Stomach smooth muscle (tissue), 2 donors: ENCODE results near the gene ZCCHC7.

Experiments
- H3K27ac ChIP-seq: one replicate; pipeline ENCODE4 v1.7.0; 2013; ENCODE audit warnings: mild to moderate bottlenecking, low read length, inconsistent platforms
- H3K27me3 ChIP-seq, 2 donors: one replicate each; pipeline ENCODE4 v1.7.0; 2013; ENCODE audit warnings: low read length in 2 of 2; ENCODE audit not compliant: insufficient read depth in 2 of 2, control insufficient read depth in 1 of 2
- H3K36me3 ChIP-seq, 2 donors: one replicate each; pipeline ENCODE4 v1.7.0; 2013; ENCODE audit warnings: low read length in 2 of 2; ENCODE audit not compliant: control insufficient read depth in 2 of 2, insufficient read depth in 2 of 2
- H3K4me1 ChIP-seq: one replicate; pipeline ENCODE4 v1.7.0; 2013; ENCODE audit warnings: low read length; ENCODE audit not compliant: control insufficient read depth, insufficient read depth
- H3K4me3 ChIP-seq, 2 donors: one replicate each; pipeline ENCODE4 v1.7.0; 2013; ENCODE audit warnings: low read length in 2 of 2
- H3K9ac ChIP-seq, 2 donors: one replicate each; pipeline ENCODE4 v1.7.0; 2013; ENCODE audit warnings: low read length in 2 of 2, mild to moderate bottlenecking in 1 of 2
- H3K9me3 ChIP-seq, 2 donors: one replicate each; pipeline ENCODE4 v1.7.0; 2013; ENCODE audit warnings: low read length in 2 of 2; ENCODE audit not compliant: control insufficient read depth in 2 of 2
- donor health status: healthy.
- donor health status: Pancreatic carcinoma.

ZCCHC7 gene

GRCh38 chr9:37253377-37253937, 133.1 kb downstream of the ZCCHC7 start:
- Histone ChIP-seq H3K9me3 (no peaks in the 10 kb centered on the region), H3K4me3 (no peak overlapping the region), H3K9ac (no peak overlapping the region), H3K36me3 (peaks cover 0 to 2% of the 10 kb centered on the region in 2 donors), H3K4me1 (no peaks in the 10 kb centered on the region), H3K27me3 (no peaks in the 10 kb centered on the region), H3K27ac (no peak overlapping the region)

- Histone ChIP-seq H3K4me1 (no peaks in the 10 kb centered on the region), H3K9ac (no peak overlapping the region), H3K27me3 (no peaks in the 10 kb centered on the region), H3K4me3 (no peak overlapping the region), H3K36me3 (no peaks in the 10 kb centered on the region), H3K9me3 (no peaks in the 10 kb centered on the region), H3K27ac (no peak overlapping the region)
These were observed 134.8 kb downstream of the ZCCHC7 start for GRCh38 chr9:37255187-37255586.

GRCh38 chr9:37255944-37256862, 135.8 kb downstream of the ZCCHC7 start:
- no peaks in the 10 kb centered on the region for H3K9me3 ChIP-seq
- no peak overlapping the region for H3K4me3 ChIP-seq
- H3K27me3 ChIP-seq, result no peaks in the 10 kb centered on the region
- no peaks in the 10 kb centered on the region for H3K36me3 ChIP-seq
- no peaks in the 10 kb centered on the region for H3K4me1 ChIP-seq
- H3K9ac ChIP-seq, result no peak overlapping the region
- H3K27ac ChIP-seq, result no peak overlapping the region

GRCh38 chr9:37259951-37260350, 139.6 kb downstream of the ZCCHC7 start:
- H3K4me1 ChIP-seq, result no peaks in the 10 kb centered on the region
- H3K4me3 ChIP-seq, result no peak overlapping the region
- no peaks in the 10 kb centered on the region for H3K36me3 ChIP-seq
- H3K27me3 ChIP-seq, result no peaks in the 10 kb centered on the region
- H3K9ac ChIP-seq, result no peak overlapping the region
- H3K27ac ChIP-seq, result no peak overlapping the region
- H3K9me3 ChIP-seq, result no peaks in the 10 kb centered on the region

GRCh38 chr9:37262410-37262809, 142.0 kb downstream of the ZCCHC7 start:
- Histone ChIP-seq H3K36me3 (no peaks in the 10 kb centered on the region), H3K9me3 (no peaks in the 10 kb centered on the region), H3K27me3 (no peaks in the 10 kb centered on the region), H3K9ac (no peak overlapping the region), H3K27ac (no peak overlapping the region), H3K4me1 (no peaks in the 10 kb centered on the region), H3K4me3 (no peak overlapping the region)

GRCh38 chr9:37264539-37264938, 144.2 kb downstream of the ZCCHC7 start:
- H3K4me1 ChIP-seq, result no peaks in the 10 kb centered on the region
- H3K27ac ChIP-seq, result no peak overlapping the region
- no peak overlapping the region for H3K9ac ChIP-seq
- H3K27me3 ChIP-seq, result no peaks in the 10 kb centered on the region
- H3K36me3 ChIP-seq, result no peaks in the 10 kb centered on the region
- no peak overlapping the region for H3K4me3 ChIP-seq
- no peaks in the 10 kb centered on the region for H3K9me3 ChIP-seq

- Histone ChIP-seq H3K36me3 (no peaks in the 10 kb centered on the region), H3K9ac (no peak overlapping the region), H3K27ac (no peak overlapping the region), H3K27me3 (no peaks in the 10 kb centered on the region), H3K4me3 (no peak overlapping the region), H3K9me3 (no peaks in the 10 kb centered on the region), H3K4me1 (no peaks in the 10 kb centered on the region)
These were observed 146.3 kb downstream of the ZCCHC7 start for GRCh38 chr9:37266630-37267029.

GRCh38 chr9:37269221-37269620, 148.8 kb downstream of the ZCCHC7 start:
- no peaks in the 10 kb centered on the region for H3K27me3 ChIP-seq

GRCh38 chr9:37271679-37272078, 151.3 kb downstream of the ZCCHC7 start:
- Histone ChIP-seq H3K36me3 (no peaks in the 10 kb centered on the region), H3K27me3 (no peaks in the 10 kb centered on the region), H3K4me1 (no peaks in the 10 kb centered on the region), H3K27ac (no peak overlapping the region), H3K9ac (no peak overlapping the region), H3K4me3 (no peak overlapping the region), H3K9me3 (no peaks in the 10 kb centered on the region)

More at GRCh38 chr9:37269221-37269620, 148.8 kb downstream of the ZCCHC7 start:
- Histone ChIP-seq H3K27ac (no peak overlapping the region), H3K36me3 (no peaks in the 10 kb centered on the region), H3K9ac (no peak overlapping the region), H3K9me3 (no peaks in the 10 kb centered on the region), H3K4me3 (no peak overlapping the region), H3K4me1 (no peaks in the 10 kb centered on the region)

- Histone ChIP-seq H3K36me3 (no peaks in the 10 kb centered on the region), H3K4me3 (no peak overlapping the region), H3K27me3 (no peaks in the 10 kb centered on the region), H3K4me1 (no peaks in the 10 kb centered on the region), H3K27ac (no peak overlapping the region), H3K9me3 (no peaks in the 10 kb centered on the region), H3K9ac (no peak overlapping the region)
These were observed 153.2 kb downstream of the ZCCHC7 start for GRCh38 chr9:37273595-37273994.

- no peak overlapping the region for H3K9ac ChIP-seq
- no peaks in the 10 kb centered on the region for H3K27me3 ChIP-seq
- H3K36me3 ChIP-seq, result no peaks in the 10 kb centered on the region
- no peaks in the 10 kb centered on the region for H3K9me3 ChIP-seq
- no peak overlapping the region for H3K4me3 ChIP-seq
- H3K4me1 ChIP-seq, result no peaks in the 10 kb centered on the region
- H3K27ac ChIP-seq, result no peak overlapping the region
These were observed 161.2 kb downstream of the ZCCHC7 start for GRCh38 chr9:37281541-37281940.
